Skin of body (tissue), 2 donors: ENCODE data around the gene ATP7A. TPM values are rescaled to one million over a fixed set of nuclear protein-coding genes. Genes with fewer than 3 reads are reported as not detected.

ENCODE experiments used
- small RNA-seq: library from RNA; depleted of rRNA; stranded (forward); fragments of <200 nt; gene quantifications from one replicate; pipeline ENCODE3, GENCODE V24; 2014; ENCODE audit warnings: low replicate concordance
- total RNA-seq: library from RNA; depleted of rRNA; stranded (reverse); fragments of >200 nt; gene quantifications from one replicate; pipeline ENCODE4 v1.2.3, GENCODE V29; 2014

Gene ATP7A
- total RNA-seq, 1 donor from 2014 or later: 20.4 TPM

Small RNA genes lying within 50 kb of the gene (small RNA-seq; reads per million reads assigned to genes)
- gene RN7SL460P: not detected

Other genes starting within 250 kb of the ATP7A start
- gene ATRX, start 124.5 kb upstream of the ATP7A start, total RNA-seq: 132 TPM
- 82.8 TPM for gene MAGT1, start 15.3 kb upstream of the ATP7A start, total RNA-seq
- gene COX7B, start 11.2 kb upstream of the ATP7A start, total RNA-seq: 231 TPM
- gene PGAM4, start 58.9 kb downstream of the ATP7A start, total RNA-seq: not detected
- 83.6 TPM for gene PGK1, start 193.6 kb downstream of the ATP7A start, total RNA-seq
- 22.4 TPM for gene TAF9B, start 229.0 kb downstream of the ATP7A start, total RNA-seq